Glutamatergic neuron (in vitro differentiated cells): Measurements from ENCODE around the gene NRXN3. TPM values are rescaled to one million over a fixed set of nuclear protein-coding genes. Genes with fewer than 3 reads are reported as not detected.

Experiments used
- DNase-seq: peaks from one replicate; pipeline ENCODE4 v3.0.0; 2022
- H3K27ac Mint-ChIP-seq: one replicate; pipeline ENCODE4 v1.8.0; 2020; ENCODE audit warnings: mild to moderate bottlenecking, mixed read lengths, inconsistent platforms; ENCODE audit not compliant: unreplicated experiment
- H3K27me3 Mint-ChIP-seq: one replicate; pipeline ENCODE4 v1.8.0; 2020; ENCODE audit warnings: mild to moderate bottlenecking, moderate library complexity, mixed read lengths, inconsistent platforms; ENCODE audit not compliant: unreplicated experiment
- H3K36me3 Mint-ChIP-seq: one replicate; pipeline ENCODE4 v1.8.0; 2020; ENCODE audit warnings: mild to moderate bottlenecking, mixed read lengths, inconsistent platforms; ENCODE audit not compliant: unreplicated experiment
- H3K4me1 Mint-ChIP-seq: one replicate; pipeline ENCODE4 v1.8.0; 2020; ENCODE audit warnings: mild to moderate bottlenecking, low read depth, mixed read lengths, inconsistent platforms; ENCODE audit not compliant: unreplicated experiment
- H3K4me3 Mint-ChIP-seq: one replicate; pipeline ENCODE4 v1.8.0; 2020; ENCODE audit warnings: mild to moderate bottlenecking, mixed read lengths, inconsistent platforms; ENCODE audit not compliant: unreplicated experiment
- H3K9me3 Mint-ChIP-seq: one replicate; pipeline ENCODE4 v1.8.0; 2020; ENCODE audit warnings: mild to moderate bottlenecking, moderate library complexity, mixed read lengths, inconsistent platforms; ENCODE audit not compliant: unreplicated experiment
- total RNA-seq: library from RNA; stranded (reverse); fragmentation: NEBNext Ultra II Directional; extraction: Animal tissue kit (Norgen Biotek cat#: 25700); gene quantifications from one replicate; pipeline ENCODE4 v1.2.1, GENCODE V29; 2021; ENCODE audit not compliant: unreplicated experiment
- TF ChIP-seq, protein P1 (sequence below): fragments of 200-600 bp; sonication (generic); IDR thresholded peaks from one replicate; pipeline ENCODE4 v1.5.0; 2021; ENCODE audit not compliant: partially characterized antibody, unreplicated experiment

Gene NRXN3
- total RNA-seq, 1 donor from 2014 or later: 1.2 TPM

DNA sequence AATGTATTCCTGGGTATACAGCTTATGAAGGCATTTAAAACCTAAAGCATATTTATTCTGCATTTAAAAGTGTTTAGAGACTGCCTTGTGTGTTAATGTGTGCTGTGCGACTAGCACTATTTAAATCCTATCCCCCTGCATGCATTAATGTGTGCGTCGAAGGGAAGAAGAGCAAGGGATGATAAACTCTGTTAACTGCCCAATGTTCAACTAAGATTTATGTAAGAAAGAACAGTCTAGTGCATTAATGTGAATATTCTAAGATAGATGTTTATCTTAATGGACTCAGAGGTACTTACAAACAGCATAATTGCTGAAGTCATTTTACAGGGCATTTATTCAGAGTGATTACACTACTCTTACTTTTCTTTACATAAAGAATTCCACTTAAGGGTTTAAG lies 1616.3 kb downstream of the NRXN3 start:
- peaks cover 2% of the 10 kb centered on the region for H3K27me3 Mint-ChIP-seq
- peaks cover 2% of the 10 kb centered on the region for H3K9me3 Mint-ChIP-seq
- peaks cover 5% of the 10 kb centered on the region for H3K36me3 Mint-ChIP-seq
- no peak overlapping the region for H3K4me3 Mint-ChIP-seq
- DNase-seq: no peak
- H3K27ac Mint-ChIP-seq: no peak overlapping the region
- H3K4me1 Mint-ChIP-seq: no peaks in the 10 kb centered on the region
- TF ChIP-seq, protein P1, sequence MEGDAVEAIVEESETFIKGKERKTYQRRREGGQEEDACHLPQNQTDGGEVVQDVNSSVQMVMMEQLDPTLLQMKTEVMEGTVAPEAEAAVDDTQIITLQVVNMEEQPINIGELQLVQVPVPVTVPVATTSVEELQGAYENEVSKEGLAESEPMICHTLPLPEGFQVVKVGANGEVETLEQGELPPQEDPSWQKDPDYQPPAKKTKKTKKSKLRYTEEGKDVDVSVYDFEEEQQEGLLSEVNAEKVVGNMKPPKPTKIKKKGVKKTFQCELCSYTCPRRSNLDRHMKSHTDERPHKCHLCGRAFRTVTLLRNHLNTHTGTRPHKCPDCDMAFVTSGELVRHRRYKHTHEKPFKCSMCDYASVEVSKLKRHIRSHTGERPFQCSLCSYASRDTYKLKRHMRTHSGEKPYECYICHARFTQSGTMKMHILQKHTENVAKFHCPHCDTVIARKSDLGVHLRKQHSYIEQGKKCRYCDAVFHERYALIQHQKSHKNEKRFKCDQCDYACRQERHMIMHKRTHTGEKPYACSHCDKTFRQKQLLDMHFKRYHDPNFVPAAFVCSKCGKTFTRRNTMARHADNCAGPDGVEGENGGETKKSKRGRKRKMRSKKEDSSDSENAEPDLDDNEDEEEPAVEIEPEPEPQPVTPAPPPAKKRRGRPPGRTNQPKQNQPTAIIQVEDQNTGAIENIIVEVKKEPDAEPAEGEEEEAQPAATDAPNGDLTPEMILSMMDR: no peak

DNA sequence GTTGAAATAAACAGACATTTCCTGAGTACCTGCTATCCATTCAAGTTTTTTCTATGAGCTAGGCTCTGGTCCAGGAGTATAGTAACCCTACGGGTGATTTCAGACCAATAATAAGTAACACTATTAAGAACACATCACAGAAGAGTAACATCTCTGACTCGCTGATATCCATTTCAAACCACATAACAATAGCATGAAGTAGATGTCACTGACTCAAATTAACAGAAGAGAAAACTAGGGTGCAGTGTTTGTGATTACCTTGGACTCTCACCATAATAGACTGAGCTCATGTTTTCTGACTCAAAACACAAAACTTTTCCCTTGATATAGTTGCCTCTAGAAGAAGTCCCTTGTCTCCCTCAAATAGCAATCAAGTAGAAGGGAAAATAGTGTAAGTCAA lies 1618.2 kb downstream of the NRXN3 start:
- TF ChIP-seq, protein P1: no peak
- Mint-ChIP-seq H3K4me3 (no peak overlapping the region), H3K27ac (no peak overlapping the region), H3K9me3 (peaks cover 2% of the 10 kb centered on the region), H3K36me3 (peaks cover 5% of the 10 kb centered on the region), H3K4me1 (peaks cover 5% of the 10 kb centered on the region), H3K27me3 (peaks cover 2% of the 10 kb centered on the region)
- no peak for DNase-seq

DNA sequence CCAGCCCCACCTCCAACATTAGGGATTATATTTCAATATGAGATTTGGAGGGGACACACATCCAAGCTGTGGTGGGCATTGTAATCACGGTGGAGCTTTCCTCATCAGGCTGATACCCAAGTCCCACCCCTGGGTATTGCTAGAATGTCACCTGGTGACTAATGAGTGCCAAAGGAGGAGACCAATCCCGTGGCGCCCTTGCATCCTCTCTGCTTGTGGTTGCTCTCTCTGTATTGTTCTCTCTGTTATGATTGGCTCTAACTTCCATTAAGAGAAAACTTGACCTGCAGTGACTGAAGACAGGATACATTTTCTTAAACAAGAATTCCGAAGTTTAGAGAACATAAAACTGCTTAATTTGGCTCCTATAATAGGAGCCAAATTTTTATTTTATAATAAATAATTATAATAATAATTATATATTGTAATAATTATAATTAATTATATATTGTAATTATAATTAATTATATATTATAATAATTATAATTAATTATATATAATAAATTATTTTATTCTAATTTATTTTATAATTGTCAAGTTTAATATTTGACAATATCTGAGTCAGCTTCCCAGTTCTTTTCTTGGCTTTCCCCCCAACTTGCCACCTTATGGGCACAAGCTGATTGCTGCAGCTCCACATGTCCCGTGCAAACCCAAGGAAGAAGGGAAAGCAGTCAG lies 1621.0 kb downstream of the NRXN3 start:
- Mint-ChIP-seq H3K27ac (no peak overlapping the region), H3K4me3 (no peak overlapping the region), H3K4me1 (peaks cover 5% of the 10 kb centered on the region), H3K9me3 (peaks cover 2% of the 10 kb centered on the region), H3K27me3 (no peaks in the 10 kb centered on the region), H3K36me3 (peaks cover 5% of the 10 kb centered on the region)
- TF ChIP-seq, protein P1: no peak
- no peak for DNase-seq

DNA sequence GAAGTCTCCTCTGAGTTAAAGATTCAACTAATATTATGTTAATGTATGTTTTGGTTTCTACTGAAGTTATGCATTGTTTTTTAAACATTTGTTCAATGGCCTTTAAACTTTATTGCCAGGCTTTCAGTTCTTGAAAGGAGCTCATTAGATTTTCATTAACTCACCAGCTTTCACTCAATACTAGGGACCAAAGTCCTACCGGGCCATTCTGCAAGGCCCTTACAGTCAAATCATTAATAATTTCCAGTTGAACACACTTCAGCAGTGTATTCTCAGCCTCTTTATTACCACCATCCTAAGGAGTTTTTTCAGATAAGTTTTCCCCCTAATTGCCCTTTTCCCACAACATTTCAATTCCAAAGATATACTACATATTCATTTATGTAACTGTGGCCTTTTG lies 1631.9 kb downstream of the NRXN3 start:
- H3K9me3 Mint-ChIP-seq: peaks cover under 1% of the 10 kb centered on the region
- H3K36me3 Mint-ChIP-seq: no peaks in the 10 kb centered on the region
- TF ChIP-seq, protein P1: no peak
- no peak overlapping the region for H3K27ac Mint-ChIP-seq
- H3K4me1 Mint-ChIP-seq: no peaks in the 10 kb centered on the region
- DNase-seq: no peak
- H3K27me3 Mint-ChIP-seq: no peaks in the 10 kb centered on the region
- H3K4me3 Mint-ChIP-seq: no peak overlapping the region

DNA sequence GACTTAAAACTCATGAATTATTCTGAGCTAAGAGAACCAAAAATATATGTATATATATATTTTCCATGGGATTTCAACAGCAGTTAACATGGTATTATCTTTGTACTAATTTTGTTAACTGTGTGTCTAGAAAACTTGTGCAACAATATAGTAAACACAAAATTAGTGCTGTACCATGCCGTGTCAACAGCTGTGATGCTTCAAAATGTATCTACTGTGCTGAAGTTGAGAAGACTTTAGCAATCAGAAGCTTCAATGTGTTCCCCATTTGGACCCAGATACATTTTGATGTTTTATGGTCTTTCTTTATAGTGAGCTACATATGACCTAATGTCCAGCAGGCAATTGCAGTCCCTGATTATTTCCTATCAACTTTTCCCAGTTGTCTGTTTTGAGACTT lies 1635.5 kb downstream of the NRXN3 start:
- Mint-ChIP-seq H3K36me3 (no peaks in the 10 kb centered on the region), H3K4me1 (peaks cover 8% of the 10 kb centered on the region), H3K27ac (no peak overlapping the region), H3K4me3 (no peak overlapping the region), H3K9me3 (peaks cover 2% of the 10 kb centered on the region), H3K27me3 (no peaks in the 10 kb centered on the region)
- DNase-seq: no peak
- TF ChIP-seq, protein P1: no peak
